COR-L47 (cell line): ENCODE results near the gene TRIM22.
"Not testable (repeated sequence)": the region's sequence is repeated elsewhere in the genome, so short reads cannot be mapped to it uniquely, and the experiment has no call there.

Experiments
- DNase-seq: peaks from one replicate; lab custom pipeline; 2025; lab: John Stamatoyannopoulos, UW

The TRIM22 gene

GRCh38 chr11:5691238-5691963 is 1.8 kb downstream of the TRIM22 start:
- DNase-seq = not testable (repeated sequence)

GRCh38 chr11:5691964-5692361 is 2.4 kb downstream of the TRIM22 start:
- no peak for DNase-seq

DNA sequence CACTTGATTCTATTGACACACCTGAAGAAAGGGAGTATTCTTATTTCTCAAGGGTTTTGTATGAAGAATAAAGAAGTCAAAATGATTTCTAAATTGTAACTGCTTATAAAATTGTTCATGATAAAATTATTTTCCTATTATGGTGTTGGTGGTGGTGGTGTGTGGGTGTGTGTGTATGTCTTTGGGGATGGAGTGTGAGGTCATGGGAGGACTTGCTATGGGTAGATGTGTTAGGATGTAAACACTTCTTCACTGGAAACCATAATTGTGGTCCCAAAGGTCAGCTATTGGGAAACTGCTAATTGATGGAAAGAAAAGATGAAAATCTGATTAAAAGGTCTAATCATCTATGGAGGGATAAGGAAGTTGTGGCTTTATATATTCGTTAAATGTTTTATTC is 5.1 kb downstream of the TRIM22 start:
- DNase-seq = no peak

- DNase-seq = no peak
These were observed 6.0 kb downstream of the TRIM22 start for GRCh38 chr11:5695580-5695979.

- DNase-seq = no peak
These were observed 6.6 kb downstream of the TRIM22 start for GRCh38 chr11:5696210-5696609.

DNA sequence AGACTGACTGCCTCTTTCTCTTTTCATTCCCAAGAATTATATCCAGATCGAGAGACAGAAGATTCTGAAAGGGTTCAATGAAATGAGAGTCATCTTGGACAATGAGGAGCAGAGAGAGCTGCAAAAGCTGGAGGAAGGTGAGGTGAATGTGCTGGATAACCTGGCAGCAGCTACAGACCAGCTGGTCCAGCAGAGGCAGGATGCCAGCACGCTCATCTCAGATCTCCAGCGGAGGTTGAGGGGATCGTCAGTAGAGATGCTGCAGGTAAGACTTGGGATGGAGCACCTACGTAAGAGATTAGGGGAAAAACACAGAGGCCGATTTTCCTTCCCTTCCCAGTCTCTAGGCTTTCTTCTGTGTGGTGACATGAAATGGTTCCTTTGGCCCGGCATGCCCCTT is 8.7 kb downstream of the TRIM22 start:
- no peak for DNase-seq

GRCh38 chr11:5700421-5701054 is 10.9 kb downstream of the TRIM22 start:
- DNase-seq = no peak

GRCh38 chr11:5701055-5701577 is 11.5 kb downstream of the TRIM22 start:
- DNase-seq = no peak

DNA sequence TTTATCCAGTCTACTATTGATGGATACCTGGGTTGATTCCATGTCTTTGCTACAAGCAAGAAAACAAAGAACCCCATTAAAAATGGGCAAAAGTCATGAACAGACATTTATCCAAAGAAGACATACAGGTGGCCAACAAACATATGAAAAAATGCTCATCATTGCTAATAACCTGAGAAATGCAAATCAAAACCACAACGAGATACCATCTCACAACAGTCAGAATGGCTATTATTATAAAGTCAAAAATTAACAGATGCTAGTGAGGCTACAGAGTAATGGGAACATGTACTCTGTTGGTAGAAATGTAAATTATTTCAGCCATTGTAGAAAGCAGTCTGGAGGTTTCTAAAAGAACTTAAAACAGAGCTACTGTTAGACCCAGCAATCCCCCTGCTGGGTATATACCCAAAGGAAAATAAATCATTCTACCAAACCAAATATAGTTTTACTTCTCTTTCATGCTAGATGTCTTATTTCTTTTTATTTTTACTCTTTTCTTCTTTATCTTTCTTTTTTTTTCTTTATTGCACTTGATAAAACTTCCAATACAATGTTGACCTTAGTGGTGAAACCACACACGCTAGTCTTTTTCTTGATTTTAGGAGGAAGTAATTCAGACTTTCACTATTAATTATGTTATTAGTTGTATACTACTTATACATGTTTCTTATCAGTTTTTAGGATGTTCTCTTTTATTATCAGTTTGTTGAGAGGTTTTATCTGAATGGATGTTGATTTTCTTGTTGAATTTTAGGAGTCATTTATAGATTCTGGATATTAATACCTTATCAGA is 14.3 kb downstream of the TRIM22 start:
- no peak for DNase-seq

DNA sequence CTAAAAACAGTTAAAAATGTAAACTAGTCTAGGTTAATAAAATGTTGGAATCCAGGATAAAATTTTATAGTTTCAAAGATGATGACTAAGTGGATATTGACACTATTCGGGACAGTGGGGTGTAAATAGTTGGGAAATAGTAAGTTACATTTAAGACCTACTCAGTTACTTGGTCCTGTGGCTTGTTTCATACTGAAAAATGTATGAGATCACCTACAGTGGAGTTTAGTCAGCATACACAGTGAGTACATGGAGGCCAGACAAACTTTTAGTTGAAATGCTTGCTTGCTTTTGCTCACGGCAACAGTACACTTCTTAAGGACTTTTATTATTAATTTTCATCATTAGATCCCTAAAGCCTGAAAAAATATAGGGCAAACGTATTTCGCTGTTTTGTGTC is 16.1 kb downstream of the TRIM22 start:
- no peak for DNase-seq

DNA sequence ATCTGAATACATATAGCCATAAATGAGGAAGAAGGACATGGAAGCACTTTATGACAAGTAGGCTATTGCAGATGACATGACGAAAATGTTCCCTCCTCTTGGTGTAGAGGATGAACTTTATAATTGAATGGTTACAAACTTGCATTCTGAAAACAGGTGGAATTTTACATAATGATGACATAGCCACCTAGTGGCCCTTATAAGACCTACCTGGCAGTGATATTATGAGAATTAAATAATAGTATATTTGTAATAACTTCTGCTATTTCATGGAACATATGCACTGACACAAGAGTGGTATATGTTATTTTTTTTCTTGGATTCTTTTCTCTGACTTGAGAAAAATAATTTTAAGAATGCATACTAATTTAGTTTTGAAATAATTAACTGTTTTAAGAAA is 22.9 kb downstream of the TRIM22 start:
- DNase-seq = no peak

- DNase-seq = no peak
These were observed 24.1 kb downstream of the TRIM22 start for GRCh38 chr11:5713695-5714094.

DNA sequence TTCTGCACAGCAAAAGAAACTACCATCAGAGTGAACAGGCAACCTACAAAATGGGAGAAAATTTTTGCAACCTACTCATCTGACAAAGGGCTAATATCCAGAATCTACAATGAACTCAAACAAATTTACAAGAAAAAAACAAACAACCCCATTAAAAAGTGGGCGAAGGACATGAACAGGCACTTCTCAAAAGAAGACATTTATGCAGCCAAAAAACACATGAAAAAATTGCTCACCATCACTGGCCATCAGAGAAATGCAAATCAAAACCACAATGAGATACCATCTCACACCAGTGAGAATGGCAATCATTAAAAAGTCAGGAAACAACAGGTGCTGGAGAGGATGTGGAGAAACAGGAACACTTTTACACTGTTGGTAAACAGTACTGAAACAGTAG is 26.9 kb downstream of the TRIM22 start:
- DNase-seq = not testable (repeated sequence)

DNA sequence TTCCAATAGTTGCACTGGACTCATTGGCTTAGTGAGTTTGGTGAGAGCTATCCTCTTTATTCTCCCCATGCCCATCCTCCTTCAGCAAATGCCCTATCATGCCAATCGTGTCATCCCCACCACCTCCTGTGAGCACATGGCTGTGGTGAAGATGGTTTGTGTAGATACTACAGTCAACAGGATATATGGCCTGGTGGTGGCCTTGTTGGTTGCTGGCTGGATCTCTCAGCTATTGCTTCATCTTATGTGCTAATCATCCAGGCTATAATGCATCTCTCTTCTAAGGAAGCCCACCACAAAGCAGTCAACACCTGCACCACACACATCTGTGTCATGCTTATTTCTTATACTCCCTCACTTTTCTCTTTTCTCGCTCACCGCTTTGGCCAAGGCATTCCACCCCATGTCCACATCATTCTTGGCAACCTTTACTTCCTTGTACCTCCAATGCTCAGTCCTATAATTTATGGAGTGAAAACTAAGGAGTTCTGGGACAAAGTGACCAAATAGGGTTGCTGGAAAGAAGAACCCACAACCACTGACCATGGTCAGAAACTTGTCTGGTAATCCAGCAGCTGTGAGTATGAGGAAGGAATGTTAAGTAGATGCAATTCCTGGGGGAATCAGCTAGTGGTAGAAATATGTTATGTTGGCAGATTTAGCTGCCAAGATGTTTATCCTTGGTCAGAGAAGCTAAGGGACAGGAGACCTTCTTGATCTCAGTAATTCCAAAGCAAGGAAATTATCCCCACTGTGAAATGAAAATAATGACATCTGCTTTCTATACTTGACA is 30.3 kb downstream of the TRIM22 start:
- DNase-seq = no peak

- no peak for DNase-seq
These were observed 33.0 kb downstream of the TRIM22 start for GRCh38 chr11:5722622-5723021.

- DNase-seq = no peak
These were observed 36.8 kb downstream of the TRIM22 start for GRCh38 chr11:5726351-5726750.

DNA sequence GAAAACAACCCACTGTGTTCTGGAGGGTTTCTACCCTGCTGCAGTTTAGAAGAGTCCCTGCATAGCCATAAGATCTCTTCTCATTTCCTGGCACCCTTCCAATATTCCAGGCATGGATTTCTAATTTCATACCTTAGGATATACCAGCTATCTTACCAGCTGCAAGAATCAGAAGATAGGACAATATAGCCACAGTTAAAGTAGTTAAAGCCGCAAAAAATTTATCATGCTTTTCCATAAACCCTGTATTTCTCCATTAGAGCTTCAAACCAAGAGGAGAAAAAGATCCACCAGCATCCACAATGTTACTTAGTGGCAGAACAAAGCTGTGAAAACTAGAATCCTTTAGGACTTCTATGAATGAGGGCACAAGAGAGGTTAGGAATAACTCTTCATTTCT is 38.1 kb downstream of the TRIM22 start:
- no peak for DNase-seq

DNA sequence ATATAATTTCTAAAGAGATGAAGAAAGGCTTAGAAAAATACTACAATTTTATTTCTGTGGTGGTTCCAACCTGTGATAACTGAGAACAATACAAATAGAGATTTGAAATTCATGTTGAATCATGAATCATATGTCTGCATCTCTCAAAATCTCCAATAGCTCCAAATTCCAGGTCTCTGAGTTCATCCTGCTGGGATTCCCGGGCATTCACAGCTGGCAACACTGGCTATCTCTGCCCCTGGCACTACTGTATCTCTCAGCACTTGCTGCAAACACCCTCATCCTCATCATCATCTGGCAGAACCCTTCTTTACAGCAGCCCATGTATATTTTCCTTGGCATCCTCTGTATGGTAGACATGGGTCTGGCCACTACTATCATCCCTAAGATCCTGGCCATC is 46.8 kb downstream of the TRIM22 start, which contains the start of gene OR56B1:
Gene OR56B1 (plus strand): TSS at position 53 of the 400 bp plus-strand sequence. CDS start 69 bp downstream, at position 122.
- no peak for DNase-seq

DNA sequence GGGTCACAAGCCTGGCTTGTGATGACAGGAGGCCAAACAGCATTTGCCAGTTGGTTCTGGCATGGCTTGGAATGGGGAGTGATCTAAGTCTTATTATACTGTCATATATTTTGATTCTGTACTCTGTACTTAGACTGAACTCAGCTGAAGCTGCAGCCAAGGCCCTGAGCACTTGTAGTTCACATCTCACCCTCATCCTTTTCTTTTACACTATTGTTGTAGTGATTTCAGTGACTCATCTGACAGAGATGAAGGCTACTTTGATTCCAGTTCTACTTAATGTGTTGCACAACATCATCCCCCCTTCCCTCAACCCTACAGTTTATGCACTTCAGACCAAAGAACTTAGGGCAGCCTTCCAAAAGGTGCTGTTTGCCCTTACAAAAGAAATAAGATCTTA is 47.5 kb downstream of the TRIM22 start:
- DNase-seq = no peak

DNA sequence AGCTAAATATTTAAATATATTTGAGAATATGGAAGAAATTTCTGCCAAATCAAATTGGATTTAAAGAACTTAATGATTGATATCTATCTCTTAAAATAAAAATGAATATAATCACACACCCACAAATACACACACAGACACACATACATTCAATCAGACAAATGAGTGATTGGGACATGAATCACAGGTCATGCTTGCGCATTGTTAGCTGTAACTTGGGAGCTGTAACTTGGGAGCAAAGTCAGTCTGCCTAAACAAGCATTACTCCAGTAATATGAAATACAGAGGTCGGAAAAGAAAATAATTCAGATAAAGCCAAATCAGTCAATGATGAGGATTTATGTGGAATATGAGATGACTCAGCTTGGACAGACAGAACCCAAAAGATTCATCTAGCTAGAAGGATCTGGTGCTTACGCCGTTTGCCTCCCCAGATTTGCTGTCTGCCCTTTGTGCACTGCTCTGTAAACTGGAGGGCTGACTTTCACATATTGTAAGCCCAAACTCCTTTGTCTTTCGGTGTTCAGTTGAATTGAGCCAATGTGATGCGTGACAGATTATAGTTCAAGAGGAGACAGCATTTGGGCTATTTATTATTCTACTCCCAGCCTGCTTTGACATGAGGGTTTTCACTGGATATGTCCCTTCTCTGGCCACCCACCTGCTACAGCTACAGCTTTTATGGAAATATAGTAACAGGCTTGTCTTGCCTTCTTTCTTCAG is 48.2 kb downstream of the TRIM22 start:
- no peak for DNase-seq

GRCh38 chr11:5738431-5738830 is 48.8 kb downstream of the TRIM22 start:
- DNase-seq = no peak
